GM12801 (cell line): ENCODE measurements around the gene MRPL36.

Source experiments
- TF ChIP-seq, protein P1 (sequence below): IDR thresholded peaks from one replicate; pipeline ENCODE4 v1.5.1; 2011; ENCODE audit warnings: control low read depth; ENCODE audit not compliant: insufficient read length; ENCODE audit errors: extremely low read depth

MRPL36 gene

DNA sequence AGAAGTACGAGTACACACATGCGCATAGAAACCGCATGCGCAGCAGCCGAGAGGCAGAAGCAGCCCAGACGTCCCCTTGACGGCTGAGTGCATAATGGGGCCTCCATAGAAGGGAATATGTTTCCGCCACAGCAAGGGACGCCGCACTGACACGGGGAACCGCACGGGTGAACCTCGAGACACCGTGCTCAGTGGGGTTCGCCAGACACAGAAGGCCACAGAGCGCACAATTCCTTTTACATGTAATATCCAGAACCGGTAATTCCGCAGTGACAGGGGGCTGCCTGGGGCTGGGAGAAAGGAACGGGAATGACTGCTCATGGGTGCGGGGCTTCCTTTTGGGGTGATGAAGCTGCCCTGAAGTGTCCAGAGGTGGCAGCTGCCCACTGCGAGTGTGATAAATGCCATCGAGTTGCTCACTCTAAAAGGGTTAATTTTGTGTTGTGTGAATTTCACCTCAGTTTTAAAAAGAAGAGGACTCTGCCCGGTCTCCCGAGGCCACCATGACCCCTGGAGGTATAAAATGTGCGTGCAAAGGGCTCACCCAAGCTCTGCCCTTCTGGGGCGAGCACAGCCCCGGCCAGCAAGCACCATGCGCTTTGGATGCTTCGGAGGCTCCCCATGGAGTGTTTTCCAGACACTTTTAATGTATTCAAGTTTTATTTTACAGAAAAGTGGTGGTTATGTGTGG, 29.7 kb downstream of the MRPL36 start:
- TF ChIP-seq, protein P1, sequence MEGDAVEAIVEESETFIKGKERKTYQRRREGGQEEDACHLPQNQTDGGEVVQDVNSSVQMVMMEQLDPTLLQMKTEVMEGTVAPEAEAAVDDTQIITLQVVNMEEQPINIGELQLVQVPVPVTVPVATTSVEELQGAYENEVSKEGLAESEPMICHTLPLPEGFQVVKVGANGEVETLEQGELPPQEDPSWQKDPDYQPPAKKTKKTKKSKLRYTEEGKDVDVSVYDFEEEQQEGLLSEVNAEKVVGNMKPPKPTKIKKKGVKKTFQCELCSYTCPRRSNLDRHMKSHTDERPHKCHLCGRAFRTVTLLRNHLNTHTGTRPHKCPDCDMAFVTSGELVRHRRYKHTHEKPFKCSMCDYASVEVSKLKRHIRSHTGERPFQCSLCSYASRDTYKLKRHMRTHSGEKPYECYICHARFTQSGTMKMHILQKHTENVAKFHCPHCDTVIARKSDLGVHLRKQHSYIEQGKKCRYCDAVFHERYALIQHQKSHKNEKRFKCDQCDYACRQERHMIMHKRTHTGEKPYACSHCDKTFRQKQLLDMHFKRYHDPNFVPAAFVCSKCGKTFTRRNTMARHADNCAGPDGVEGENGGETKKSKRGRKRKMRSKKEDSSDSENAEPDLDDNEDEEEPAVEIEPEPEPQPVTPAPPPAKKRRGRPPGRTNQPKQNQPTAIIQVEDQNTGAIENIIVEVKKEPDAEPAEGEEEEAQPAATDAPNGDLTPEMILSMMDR = no peak

DNA sequence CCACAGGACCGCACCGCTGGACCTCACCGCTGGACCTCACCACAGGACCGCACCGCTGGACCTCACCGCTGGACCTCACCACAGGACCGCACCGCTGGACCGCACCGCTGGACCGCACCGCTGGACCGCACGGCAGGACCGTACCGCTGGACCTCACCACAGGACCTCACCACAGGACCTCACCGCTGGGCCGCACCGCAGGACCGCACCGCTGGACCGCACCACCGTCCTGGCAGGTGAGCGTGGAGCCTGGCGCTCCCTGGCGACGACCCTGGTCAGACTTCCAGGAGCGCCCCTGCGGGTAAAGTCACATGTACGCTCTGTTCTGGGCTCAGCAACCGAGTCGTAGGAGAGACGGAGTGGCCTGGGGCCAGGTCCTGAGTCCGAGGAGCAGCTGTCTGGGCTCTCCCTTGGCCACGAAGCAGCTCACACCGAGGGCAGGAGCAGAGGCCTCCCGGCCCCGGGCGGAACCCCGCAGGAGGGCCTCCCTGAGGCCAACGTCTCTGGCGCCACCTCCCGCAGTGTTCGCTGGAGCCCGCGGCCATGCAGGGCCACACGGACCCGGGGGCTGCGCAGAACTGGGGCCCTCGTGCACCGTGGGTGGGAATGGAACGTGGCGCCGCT, 30.5 kb downstream of the MRPL36 start:
- TF ChIP-seq, protein P1 = no peak

DNA sequence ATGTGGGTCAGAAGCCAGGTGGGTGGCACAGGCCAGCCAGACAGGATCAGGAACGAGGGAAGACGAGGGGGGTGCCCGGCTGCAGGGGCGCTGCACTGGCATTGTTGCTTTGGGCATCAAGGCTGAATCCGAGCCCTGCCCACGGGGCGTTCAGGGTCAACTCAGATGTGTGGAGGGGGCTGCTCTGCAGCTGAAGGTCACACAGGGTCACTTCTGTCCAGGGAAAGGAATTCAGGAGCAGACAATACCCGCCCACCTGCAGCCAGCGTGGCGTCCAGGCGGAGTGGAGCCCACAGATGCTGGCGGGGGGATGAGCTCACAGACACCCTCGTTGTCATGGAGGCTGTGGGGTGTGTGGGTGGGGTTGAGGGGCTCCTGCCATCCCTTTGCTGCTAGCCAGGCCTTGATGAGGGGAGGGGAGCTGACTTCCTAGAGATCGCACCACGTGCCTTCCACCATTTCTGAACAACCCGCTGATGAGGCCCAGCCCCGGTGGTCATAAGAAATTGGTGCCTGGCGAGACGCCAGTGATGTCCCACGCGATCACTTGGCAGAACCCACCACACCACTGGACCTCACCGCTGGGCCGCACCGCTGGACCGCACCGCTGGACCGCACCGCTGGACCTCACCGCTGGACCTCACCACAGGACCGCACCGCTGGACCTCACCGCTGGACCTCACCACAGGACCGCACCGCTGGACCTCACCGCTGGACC, 31.2 kb downstream of the MRPL36 start:
- TF ChIP-seq, protein P1 = no peak

DNA sequence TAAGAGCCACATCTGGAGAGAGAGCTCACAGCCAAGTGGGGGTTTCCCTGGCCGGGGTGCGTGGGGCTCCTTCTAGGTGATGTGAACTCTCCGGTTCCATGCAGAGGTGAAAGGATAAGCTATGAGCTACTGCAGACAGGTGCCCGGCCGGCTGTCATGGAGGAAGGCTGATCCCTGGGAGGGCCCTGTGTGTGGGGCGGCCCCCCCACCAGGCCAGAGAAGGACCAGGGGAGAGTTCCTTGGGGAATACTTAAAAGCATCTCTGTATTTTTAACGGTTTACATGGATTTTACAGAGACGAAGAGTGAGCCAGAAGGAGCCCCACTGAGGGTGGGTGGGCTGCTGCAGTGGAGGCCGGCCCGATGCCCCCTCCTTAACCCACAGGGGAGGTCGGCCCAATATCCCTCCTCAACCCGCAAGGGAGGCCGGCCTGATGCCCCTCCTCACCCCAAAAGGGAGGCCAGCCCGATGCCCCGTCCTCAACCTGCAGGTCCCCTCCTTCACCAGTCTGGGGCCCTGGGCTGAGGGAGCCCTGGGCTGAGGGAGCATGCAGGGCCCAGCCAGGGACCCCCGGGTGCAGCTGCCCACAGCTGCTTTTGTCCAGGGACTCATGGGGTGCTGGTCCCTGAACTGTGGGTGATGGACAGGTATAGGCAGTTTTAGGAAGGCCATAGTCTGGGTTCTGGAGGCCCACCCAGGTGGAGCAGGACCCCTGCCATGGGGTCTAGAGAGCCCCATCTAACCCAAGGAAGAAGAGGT, 31.9 kb downstream of the MRPL36 start:
- TF ChIP-seq, protein P1 = no peak

DNA sequence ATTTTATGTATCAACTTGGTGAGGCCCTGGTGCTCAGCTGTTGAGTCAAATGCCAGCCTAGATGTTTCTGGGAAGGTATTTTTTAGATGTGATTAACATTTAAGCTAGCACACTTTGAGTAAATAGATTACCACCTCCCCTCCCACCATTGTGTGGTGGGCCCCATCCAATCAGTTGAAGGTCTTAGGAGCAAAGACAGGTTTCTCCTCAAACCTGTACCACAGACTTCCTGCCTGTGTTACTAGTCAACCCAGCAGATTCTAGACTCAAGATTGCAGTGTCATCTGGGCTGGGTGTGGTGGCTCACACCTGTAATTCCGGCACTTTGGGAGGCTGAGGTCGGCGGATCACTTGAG, 33.8 kb downstream of the MRPL36 start:
- TF ChIP-seq, protein P1 = no peak

DNA sequence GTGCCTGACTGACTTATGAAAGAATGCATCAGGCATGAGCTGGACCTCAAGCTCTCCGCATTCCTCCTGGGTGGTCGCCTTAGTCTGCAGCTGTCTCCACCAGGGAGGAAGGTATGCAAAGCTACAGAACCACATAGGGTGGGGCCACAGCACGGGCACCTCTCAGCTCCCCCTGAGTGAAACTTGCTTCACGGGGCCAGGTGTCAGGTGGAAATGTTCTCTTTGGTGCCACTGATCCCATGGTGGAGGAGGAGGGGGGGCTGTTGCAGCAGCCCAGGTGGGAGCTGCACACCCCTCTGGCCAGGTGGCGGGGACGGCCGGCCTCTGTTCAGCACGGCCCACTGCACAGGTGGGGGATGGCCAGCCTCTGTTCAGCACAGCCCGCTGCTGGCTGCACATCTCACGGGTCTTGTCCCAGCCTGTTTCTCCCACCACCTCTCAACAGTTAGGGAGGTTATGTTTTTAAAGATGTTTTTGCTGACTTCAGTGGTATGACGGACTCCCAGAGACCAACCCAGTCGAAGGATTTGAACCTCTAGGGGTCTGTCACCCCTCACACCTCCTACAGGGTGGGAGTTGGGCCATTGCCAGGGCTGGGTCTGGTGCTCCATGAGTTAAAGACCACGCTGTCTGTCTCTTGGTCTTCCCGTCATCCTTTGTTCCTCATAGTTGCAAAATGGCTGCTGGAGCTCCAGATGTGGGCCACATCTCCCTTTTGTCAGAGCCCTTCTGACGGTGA, 34.3 kb downstream of the MRPL36 start:
- TF ChIP-seq, protein P1 = no peak
